ENCODE measurements around the gene C1orf21.

- TF ChIP-seq CTCF (IDR thresholded peaks at IDR 0.05) (no peak), POLR2A (IDR thresholded peaks at IDR 0.05) (no peak)
Observed at GRCh38 chr1:184455786-184456185, 69.0 kb downstream of the C1orf21 start.

All from thyroid gland (tissue), 4 donors.